Mucosa of descending colon (tissue), 3 donors: ENCODE results near the gene GDAP1L1. TPM values are rescaled to one million over a fixed set of nuclear protein-coding genes. Genes with fewer than 3 reads are reported as not detected.
"Not testable (repeated sequence)": the region's sequence is repeated elsewhere in the genome, so short reads cannot be mapped to it uniquely, and the experiment has no call there.

ENCODE experiments used
- ATAC-seq: fragments of 200-7000 bp; cut with Tn5 transposase; one replicate; pipeline ENCODE4 v1.9.1; 2020; ENCODE audit warnings: mild to moderate bottlenecking, moderate library complexity
- DNase-seq, 3 donors: peaks; one replicate each; pipeline ENCODE4 v3.0.0-alpha.2; 2020
- H3K36me3 ChIP-seq: fragments of 200-600 bp; one replicate; pipeline ENCODE4 v1.8.0; 2021; ENCODE audit warnings: low read depth, mild to moderate bottlenecking
- H3K4me1 ChIP-seq: fragments of 200-600 bp; one replicate; pipeline ENCODE4 v1.8.0; 2021; ENCODE audit warnings: low read depth, mild to moderate bottlenecking
- H3K4me3 ChIP-seq: fragments of 200-600 bp; one replicate; pipeline ENCODE4 v1.8.0; 2021; ENCODE audit warnings: mild to moderate bottlenecking
- H3K9me3 ChIP-seq: fragments of 200-600 bp; one replicate; pipeline ENCODE4 v1.8.0; 2021; ENCODE audit warnings: mild to moderate bottlenecking
- CTCF ChIP-seq: fragments of 200-600 bp; IDR thresholded peaks from one replicate; pipeline ENCODE4 v1.8.0; 2022; ENCODE audit warnings: antibody characterized with exemption, mild to moderate bottlenecking
- intact Hi-C, 2 donors: fragments of 100-400 bp; cut with DNase I in 1 of 2; cut with micrococcal nuclease in 1 of 2; formaldehyde crosslinking; loops; one replicate each; pipeline versions ENCODE4 v1.11.0 to v1.11.1; 2022; cut with DNase I, micrococcal nuclease
- total RNA-seq, 3 donors: library from RNA; stranded (reverse); fragmentation: NEBNext Ultra II Directional in 2 of 3; extraction: Animal tissue kit (Norgen Biotek cat#: 25700) in 2 of 3; gene quantifications; one replicate each; pipeline versions ENCODE4 v1.2.1 to v1.2.4, GENCODE V29; 2021 to 2023
- donor health status: DM: no; HTN: no; CAD: no; lungs with moderate emphysema.
- donor health status: DM: no; HTN: no; CAD: no.
- donor health status: DM: no; HTN: yes; CAD: no.

The GDAP1L1 gene
- total RNA-seq, 3 donors from 2014 or later = 0.25 TPM; not detected in 2

GRCh38 chr20:44287272-44288097 is 40.4 kb downstream of the GDAP1L1 start:
- peak; percentile 77 for ATAC-seq

GRCh38 chr20:44288252-44288651 is 41.1 kb downstream of the GDAP1L1 start:
- ATAC-seq (peak; percentile 92), DNase-seq (peak in 1 of 3 donors; percentile 28)
- H3K9me3 ChIP-seq = no peaks in the 10 kb centered on the region
- no peaks in the 10 kb centered on the region for H3K36me3 ChIP-seq
- no peak for TF ChIP-seq CTCF
- no peak overlapping the region for H3K4me3 ChIP-seq
- no peaks in the 10 kb centered on the region for H3K4me1 ChIP-seq
- intact Hi-C loops = no loop called here

More at GRCh38 chr20:44287272-44288097, 40.4 kb downstream of the GDAP1L1 start:
- no peaks in the 10 kb centered on the region for H3K4me1 ChIP-seq
- no peaks in the 10 kb centered on the region for H3K36me3 ChIP-seq
- no peak overlapping the region for H3K4me3 ChIP-seq
- TF ChIP-seq CTCF = no peak
- no peaks in the 10 kb centered on the region for H3K9me3 ChIP-seq
- intact Hi-C loops = no loop called here
- peak; percentile 52 to 62 (median 52) for DNase-seq

GRCh38 chr20:44291754-44292153 is 44.6 kb downstream of the GDAP1L1 start:
- TF ChIP-seq CTCF = no peak
- intact Hi-C loops = no loop called here
- H3K36me3 ChIP-seq = no peaks in the 10 kb centered on the region
- ATAC-seq (no peak), DNase-seq (no peak)
- H3K4me3 ChIP-seq = no peak overlapping the region
- H3K9me3 ChIP-seq = no peaks in the 10 kb centered on the region
- H3K4me1 ChIP-seq = no peaks in the 10 kb centered on the region

DNA sequence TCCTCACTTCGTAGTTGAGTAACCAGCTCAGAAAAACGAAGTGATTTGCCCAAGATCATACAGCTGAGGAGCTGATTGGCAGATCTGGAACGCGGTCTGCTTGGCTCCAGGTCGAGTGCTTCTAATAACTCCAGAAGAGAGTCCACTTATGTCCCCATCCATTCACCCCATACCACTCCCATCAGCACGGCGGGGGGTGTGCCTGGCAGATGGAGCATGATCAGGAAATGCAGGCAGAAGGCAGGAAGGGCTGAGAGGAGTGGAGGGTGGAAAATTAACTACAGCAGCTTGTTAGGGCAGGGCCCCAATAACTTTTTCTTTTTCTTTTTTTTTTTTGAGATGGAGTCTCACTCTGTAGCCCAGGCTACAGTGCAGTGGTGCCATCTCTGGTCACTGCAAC is 48.9 kb downstream of the GDAP1L1 start:
- intact Hi-C loops = no loop called here
- ATAC-seq (peak; percentile 79), DNase-seq (peak in 2 of 3 donors; percentile 40 to 44)

DNA sequence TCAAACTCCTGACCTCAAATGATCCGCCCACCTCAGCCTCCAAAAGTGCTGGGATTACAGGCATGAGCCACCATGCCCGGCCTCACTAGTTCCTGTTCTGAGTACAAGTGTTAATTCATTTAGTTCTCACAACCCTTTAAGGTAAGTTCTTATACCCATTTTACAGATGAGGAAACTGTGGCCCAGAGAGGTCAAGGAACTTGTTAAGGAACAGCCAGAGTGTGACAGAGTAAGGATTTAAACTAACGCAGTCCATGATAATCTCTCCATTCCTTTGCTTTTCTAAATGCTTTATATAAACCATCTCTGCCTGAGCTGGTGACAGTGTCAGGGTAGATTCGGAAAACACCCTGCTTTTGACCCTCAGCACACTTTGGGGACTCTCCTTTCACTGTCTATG is 50.6 kb downstream of the GDAP1L1 start:
- Histone ChIP-seq H3K9me3 (no peaks in the 10 kb centered on the region), H3K36me3 (no peaks in the 10 kb centered on the region), H3K4me3 (no peak overlapping the region), H3K4me1 (no peaks in the 10 kb centered on the region)
- no peak for TF ChIP-seq CTCF
- intact Hi-C loops = no loop called here
- ATAC-seq (no peak), DNase-seq (no peak)

More for the DNA sequence above, 48.9 kb downstream of the GDAP1L1 start:
- Histone ChIP-seq H3K9me3 (no peaks in the 10 kb centered on the region), H3K4me3 (no peak overlapping the region), H3K4me1 (no peaks in the 10 kb centered on the region), H3K36me3 (no peaks in the 10 kb centered on the region)
- no peak for TF ChIP-seq CTCF

GRCh38 chr20:44299011-44299535 is 52.0 kb downstream of the GDAP1L1 start:
- not testable (repeated sequence) for DNase-seq

More at GRCh38 chr20:44299011-44299535, 52.0 kb downstream of the GDAP1L1 start:
- H3K36me3 ChIP-seq, H3K4me3 ChIP-seq, intact Hi-C loops, ATAC-seq, H3K4me1 ChIP-seq, H3K9me3 ChIP-seq: not testable (repeated sequence)
